ENCODE results near the gene GRID2.

The GRID2 gene

DNA sequence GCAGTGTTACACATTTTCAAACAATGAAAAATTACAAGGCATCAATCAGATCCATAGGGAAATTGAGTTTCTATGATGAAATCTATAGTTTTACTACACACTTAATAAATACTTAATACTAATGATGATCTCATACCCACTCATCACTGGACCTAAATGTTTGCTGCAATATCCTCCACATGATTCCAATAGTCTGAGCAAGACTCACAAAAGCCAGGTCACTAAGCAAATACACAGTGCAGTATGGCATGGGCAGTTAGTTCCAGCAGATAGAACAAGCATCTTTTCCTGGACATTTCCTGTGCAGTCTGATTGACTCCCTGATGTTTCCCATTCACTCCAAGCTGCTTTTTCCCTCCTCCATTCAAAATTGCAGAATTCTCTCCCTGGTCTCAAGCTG lies 1415.8 kb downstream of the GRID2 start:
- DNase-seq, result no peak

DNA sequence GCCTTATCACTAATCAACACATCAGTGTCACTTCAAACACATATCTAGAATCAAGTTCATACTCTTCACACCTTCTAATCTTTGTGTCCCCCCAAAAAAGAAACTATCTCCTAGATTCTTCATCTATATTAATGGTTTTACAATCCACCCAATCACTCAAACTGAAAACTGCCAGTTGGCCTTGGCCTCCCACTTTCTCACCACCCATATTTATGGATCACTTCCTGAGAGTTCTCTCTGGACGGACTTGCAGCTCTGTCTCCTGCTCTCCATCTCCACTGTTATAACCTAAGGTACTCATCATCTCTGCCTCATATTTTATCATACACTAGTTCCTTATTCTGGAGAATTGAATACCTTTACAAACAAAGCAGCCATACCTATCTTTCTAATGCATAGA lies 1418.7 kb downstream of the GRID2 start:
- no peak for DNase-seq

- no peak for DNase-seq
Measured at GRCh38 chr4:93730251-93730650, 1426.5 kb downstream of the GRID2 start.

DNA sequence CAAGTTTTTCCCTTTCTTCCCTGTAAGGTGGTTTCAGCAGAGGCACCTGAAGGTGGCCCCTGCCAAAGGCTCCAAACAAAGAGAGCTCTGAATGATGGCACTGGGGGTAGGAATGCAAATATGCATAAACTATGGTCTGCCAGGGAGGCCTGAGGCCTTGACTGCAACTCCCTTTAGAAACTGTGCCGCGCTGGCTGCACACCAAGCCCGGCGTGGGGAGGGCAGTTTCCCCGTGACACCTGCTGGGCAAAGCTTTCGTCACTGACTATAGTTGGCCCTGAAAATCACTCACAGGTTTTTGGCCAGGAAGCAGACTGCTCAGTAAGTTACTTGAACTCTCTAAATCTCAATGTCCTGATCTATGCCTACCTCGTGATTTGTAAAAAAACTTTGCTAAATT lies 1427.0 kb downstream of the GRID2 start:
- DNase-seq, result no peak

- DNase-seq, result no peak
Measured at GRCh38 chr4:93731456-93731855, 1427.7 kb downstream of the GRID2 start.

DNA sequence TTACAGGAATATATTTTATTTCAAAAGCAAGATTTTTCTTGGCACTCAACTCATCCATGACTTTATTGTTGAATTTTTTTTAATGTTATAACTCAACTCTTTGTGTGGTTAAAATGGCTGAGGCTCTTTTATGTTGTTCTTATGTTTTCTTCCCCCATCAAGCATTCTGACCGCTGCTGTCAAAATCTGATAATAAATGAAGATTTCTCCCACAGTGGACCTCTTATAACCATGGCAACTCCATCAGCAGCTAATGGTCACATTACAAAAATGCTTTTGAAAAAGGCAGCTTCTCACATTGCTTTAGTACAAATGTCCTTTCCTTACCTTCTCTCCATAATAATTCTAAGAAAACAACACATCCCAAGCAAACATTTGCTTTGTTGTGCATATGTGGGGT lies 1428.7 kb downstream of the GRID2 start:
- DNase-seq, result no peak

- no peak for DNase-seq
Measured at GRCh38 chr4:93740890-93741289, 1437.1 kb downstream of the GRID2 start.

DNA sequence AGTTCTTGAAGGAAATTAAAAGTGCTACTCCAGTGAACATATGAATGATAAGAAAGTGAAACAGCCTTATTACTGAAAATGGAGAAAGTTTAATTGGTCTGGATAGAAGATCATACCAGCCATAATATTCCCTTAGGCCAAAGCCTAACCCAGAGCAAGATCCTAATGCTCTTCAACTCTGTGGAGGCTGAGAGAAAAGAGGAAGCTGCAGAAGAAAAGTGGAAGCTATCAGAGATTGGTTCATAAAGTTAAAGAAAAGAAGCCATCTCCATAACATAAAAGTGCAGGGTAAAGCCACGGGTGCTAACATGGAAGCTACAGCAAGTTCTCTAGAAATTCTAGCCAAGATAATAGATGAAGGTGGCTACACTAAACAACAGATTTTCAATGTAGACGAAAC lies 1439.3 kb downstream of the GRID2 start:
- DNase-seq, result no peak

DNA sequence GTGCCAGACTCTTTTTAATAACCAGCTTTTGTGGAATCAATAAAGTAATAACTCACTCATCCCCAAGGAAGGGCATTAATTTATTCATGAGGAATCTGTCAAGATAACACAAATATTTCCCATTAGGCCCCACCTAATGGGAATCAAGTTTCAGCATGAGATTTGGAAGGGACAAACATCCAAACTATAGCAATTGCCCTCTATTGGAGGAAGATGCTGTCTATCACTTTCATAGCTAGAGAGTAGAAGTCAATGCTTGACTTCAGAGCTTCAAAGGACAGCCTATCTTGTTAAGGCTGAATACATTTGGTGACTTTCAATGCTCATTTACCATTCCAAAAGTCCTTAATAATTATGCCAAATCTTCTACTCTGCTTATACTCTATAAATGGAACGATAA lies 1439.9 kb downstream of the GRID2 start:
- DNase-seq, result no peak

DNA sequence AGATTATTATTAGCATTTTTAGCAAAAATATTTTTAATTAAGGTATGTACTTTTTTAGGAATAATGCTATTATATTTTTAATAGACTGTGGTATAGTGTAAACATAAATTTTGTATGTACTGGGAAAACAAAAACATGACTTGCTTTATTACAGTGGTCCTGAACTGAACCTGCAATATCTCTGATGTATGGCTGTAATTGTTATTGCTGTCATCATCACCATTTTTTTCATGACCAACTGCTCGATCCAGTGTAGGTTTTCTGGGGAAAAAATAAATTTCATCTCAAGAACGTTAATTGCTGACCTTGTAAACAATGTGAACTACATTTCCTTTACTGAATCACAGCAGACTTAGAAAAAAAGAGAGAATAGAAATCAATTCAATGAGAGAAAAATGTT lies 1441.2 kb downstream of the GRID2 start:
- DNase-seq, result no peak

GRCh38 chr4:93746031-93746430 lies 1442.3 kb downstream of the GRID2 start:
- DNase-seq, result no peak

- DNase-seq, result no peak
Measured at GRCh38 chr4:93747220-93747619, 1443.5 kb downstream of the GRID2 start.

GRCh38 chr4:93748373-93749291 lies 1444.9 kb downstream of the GRID2 start:
- no peak for DNase-seq

DNA sequence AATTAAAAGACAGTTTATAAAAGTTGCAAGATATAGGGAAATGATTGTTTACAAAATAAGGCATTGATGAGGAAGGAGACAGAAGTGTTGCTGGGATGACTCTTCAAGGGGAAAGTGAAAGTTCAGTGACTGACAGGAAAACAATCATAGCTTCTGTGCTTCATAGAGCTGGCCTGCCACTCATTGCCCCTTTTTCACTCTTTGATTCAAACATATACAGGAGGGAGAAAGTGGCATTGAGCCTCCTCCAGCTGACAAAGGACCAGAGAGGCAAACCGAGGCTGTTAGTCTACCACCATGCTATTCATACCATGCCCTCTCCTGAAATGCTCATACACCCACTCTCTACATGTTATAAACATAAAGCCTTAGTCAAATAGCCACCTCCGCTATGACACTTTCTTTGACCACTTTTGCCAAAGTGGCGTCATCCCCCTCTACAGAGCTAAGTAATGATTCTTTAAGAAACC lies 1445.6 kb downstream of the GRID2 start:
- DNase-seq, result no peak

GRCh38 chr4:93751411-93751810 lies 1447.6 kb downstream of the GRID2 start:
- no peak for DNase-seq

DNA sequence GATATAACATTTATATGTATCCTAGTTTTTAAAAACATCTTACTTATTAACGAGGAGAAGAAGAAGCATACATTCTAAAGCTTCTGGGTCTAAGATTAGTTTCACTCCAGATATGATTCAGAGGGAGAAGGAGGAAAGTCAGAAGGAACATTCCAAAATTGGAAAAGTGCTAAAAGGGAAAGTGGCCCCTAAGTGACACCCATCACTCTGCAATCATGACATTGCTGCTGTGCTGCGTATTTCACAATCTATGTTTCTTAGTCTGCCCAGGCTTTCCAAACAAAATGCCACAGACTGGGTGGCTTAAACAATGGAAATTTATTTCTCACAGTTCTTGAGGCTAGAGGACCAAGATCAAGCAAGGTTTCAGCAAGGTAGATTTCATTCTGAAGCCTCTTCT lies 1452.3 kb downstream of the GRID2 start:
- no peak for DNase-seq

DNA sequence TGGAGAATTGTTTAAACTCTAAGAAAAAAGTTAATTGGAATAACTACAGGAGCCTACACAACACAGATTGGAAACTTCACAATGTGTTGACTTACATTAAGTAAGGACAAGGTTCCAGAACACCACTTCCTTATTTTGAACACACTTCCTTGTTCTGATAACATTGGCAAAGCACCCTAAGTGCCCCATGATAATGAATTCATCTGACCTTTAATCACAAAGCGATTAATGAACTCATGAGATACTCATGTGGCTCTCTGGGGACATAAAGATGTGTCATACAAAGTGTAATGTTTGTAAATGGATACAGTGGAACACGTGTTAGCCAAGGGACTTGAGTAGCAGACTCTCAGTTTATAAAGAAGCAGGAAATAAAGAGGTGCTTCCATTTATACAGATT lies 1455.7 kb downstream of the GRID2 start:
- DNase-seq, result no peak

- DNase-seq, result no peak
Measured at GRCh38 chr4:93760284-93760683, 1456.5 kb downstream of the GRID2 start.

GRCh38 chr4:93761286-93761685 lies 1457.5 kb downstream of the GRID2 start:
- no peak for DNase-seq

- DNase-seq, result no peak
Measured at GRCh38 chr4:93764639-93765246, 1461.0 kb downstream of the GRID2 start.

GRCh38 chr4:93767917-93768316 lies 1464.2 kb downstream of the GRID2 start:
- no peak for DNase-seq

GRCh38 chr4:93770201-93770600 lies 1466.4 kb downstream of the GRID2 start:
- no peak for DNase-seq

DNA sequence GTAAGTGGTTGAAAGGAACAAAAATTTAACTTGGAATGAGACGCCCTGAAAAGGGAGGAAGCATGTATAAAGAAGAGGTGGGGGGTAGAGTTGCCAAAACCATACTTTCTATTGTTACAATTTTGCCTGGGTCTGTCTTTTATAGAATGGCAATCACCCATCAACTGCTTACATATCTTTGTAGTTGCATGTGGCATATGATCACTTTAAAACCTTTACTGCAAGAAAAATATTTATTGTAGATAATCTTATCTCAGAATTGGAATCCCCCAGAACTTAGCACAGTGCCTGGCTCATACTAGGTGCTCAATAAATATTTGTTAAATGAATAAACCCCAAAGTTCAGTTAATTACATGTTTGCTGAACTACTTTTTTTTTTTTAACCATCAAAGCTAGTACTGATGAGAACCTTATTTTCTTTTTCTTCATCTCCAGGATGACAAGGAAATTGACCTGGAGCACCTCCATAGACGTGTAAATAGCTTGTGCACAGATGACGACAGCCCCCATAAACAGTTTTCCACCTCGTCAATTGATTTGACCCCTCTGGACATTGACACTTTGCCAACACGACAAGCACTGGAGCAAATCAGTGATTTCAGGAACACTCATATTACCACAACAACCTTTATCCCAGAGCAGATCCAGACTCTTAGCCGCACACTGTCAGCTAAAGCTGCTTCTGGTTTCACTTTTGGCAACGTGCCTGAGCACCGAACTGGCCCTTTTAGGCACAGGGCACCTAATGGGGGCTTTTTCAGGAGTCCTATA lies 1468.1 kb downstream of the GRID2 start:
- no peak for DNase-seq

- DNase-seq, result no peak
Measured at GRCh38 chr4:93772858-93773257, 1469.1 kb downstream of the GRID2 start.
